HCT116 (cell line): ENCODE data around the gene TENM4. TPM values are rescaled to one million over a fixed set of nuclear protein-coding genes. Genes with fewer than 3 reads are reported as not detected.

ENCODE experiments used
- ATAC-seq: fragments of 200-7000 bp; cut with Tn5 transposase; 2 replicates; pipeline ENCODE4 v1.9.1; 2020; ENCODE audit warnings: mild to moderate bottlenecking, moderate library complexity
- BruUV-seq: library from RNA; stranded (reverse); fragments of 400-500 nt; replicated peaks from 2 replicates; lab custom pipeline; 2021; lab: Mats Ljungman, UMichigan
- CTCF ChIA-PET: fragments of 300-600 bp; sonication (Branson Sonifier 250); formaldehyde crosslinking; loops from one replicate; lab custom pipeline; 2021; ENCODE audit warnings: antibody characterized with exemption; lab: Charles Lee
- POLR2A ChIA-PET: fragments of 300-600, 350-600 bp; sonication (Branson Sonifier 250); formaldehyde crosslinking; loops from one replicate; lab custom pipeline; 2021; ENCODE audit warnings: antibody characterized with exemption; lab: Charles Lee
- RAD21 ChIA-PET, 2 experiments: fragments of 300-600 bp; sonication (Branson Sonifier 250); formaldehyde crosslinking; loops; one replicate each; lab custom pipeline; 2023; ENCODE audit warnings: low total read pairs in 2 of 2; ENCODE audit not compliant: uncharacterized antibody in 2 of 2, unreplicated experiment in 2 of 2, low non-redundant PET in 1 of 2; lab: Charles Lee
- DNase-seq: peaks from one replicate; pipeline ENCODE4 v3.0.0-alpha.2; 2010; ENCODE audit warnings: low read depth, low spot score
- H2AFZ ChIP-seq: fragments of 200-600 bp; shearing (Covaris generic), sonication (generic); 2 replicates; pipeline ENCODE4 v1.6.1; 2017; ENCODE audit warnings: low read depth, mixed run types, mixed read lengths, antibody characterized with exemption, low read length; ENCODE audit not compliant: poor library complexity, severe bottlenecking
- H3K27ac ChIP-seq: 2 replicates; pipeline ENCODE4 v1.5.1; 2012; ENCODE audit warnings: low read depth, low read length
- H3K27me3 ChIP-seq: fragments of 200-600 bp; sonication (generic); 2 replicates; pipeline ENCODE4 v1.6.1; 2016; ENCODE audit warnings: mixed run types, low read length, mixed read lengths; ENCODE audit not compliant: insufficient read depth
- H3K36me3 ChIP-seq, 2 experiments: fragments of 200-500 bp in 1 of 2; fragments of 200-600 bp in 1 of 2; sonication (Bioruptor generic) in 1 of 2; sonication (generic) in 1 of 2; 2 replicates each; pipeline versions ENCODE4 v1.5.1 to v1.6.1; 2014 to 2016; ENCODE audit warnings: low read length in 2 of 2, inconsistent platforms in 1 of 2, mixed read lengths in 1 of 2, mixed run types in 1 of 2; ENCODE audit not compliant: insufficient read depth in 2 of 2, control insufficient read depth in 1 of 2
- H3K4me1 ChIP-seq, 2 experiments: fragments of 200-600 bp in 1 of 2; sonication (generic) in 1 of 2; 2 replicates each; pipeline versions ENCODE4 v1.5.1 to v1.6.1; 2012 to 2017; ENCODE audit warnings: low read length in 2 of 2, inconsistent platforms in 1 of 2, mild to moderate bottlenecking in 1 of 2, mixed read lengths in 1 of 2, mixed run types in 1 of 2, moderate library complexity in 1 of 2; ENCODE audit not compliant: insufficient read depth in 2 of 2, control insufficient read depth in 1 of 2
- H3K4me2 ChIP-seq: fragments of 200-600 bp; sonication (generic); 2 replicates; pipeline ENCODE4 v1.6.1; 2017; ENCODE audit warnings: mixed run types, low read length, mixed read lengths
- H3K4me3 ChIP-seq, 2 experiments: fragments of 200-600 bp in 1 of 2; sonication (generic) in 1 of 2; replicated peaks in 1 of 2; 2 replicates each; pipeline ENCODE4 v1.5.1; 2011 to 2016; ENCODE audit warnings: low read length in 2 of 2, control low read depth in 1 of 2, low read depth in 1 of 2, mild to moderate bottlenecking in 1 of 2, mixed read lengths in 1 of 2, mixed run types in 1 of 2
- H3K79me2 ChIP-seq: fragments of 200-600 bp; sonication (generic); 2 replicates; pipeline ENCODE4 v1.6.1; 2017; ENCODE audit warnings: mild to moderate bottlenecking, mixed run types, low read length, moderate library complexity, mixed read lengths; ENCODE audit not compliant: insufficient read depth
- H3K9ac ChIP-seq: fragments of 200-600 bp; sonication (generic); 2 replicates; pipeline ENCODE4 v1.6.1; 2016; ENCODE audit warnings: low read length, mixed read lengths
- H3K9me2 ChIP-seq: fragments of 200-600 bp; sonication (generic), shearing (Covaris generic); 2 replicates; pipeline ENCODE4 v1.6.1; 2017; ENCODE audit warnings: mixed run types, mild to moderate bottlenecking, moderate library complexity; ENCODE audit not compliant: insufficient read depth
- H3K9me3 ChIP-seq, 2 experiments: fragments of 200-500 bp in 1 of 2; fragments of 200-600 bp in 1 of 2; sonication (Bioruptor generic) in 1 of 2; sonication (generic) in 1 of 2; 2 replicates each; pipeline ENCODE4 v1.6.1; 2014 to 2017; ENCODE audit warnings: low read length in 2 of 2, mixed read lengths in 2 of 2, inconsistent platforms in 1 of 2, low read depth in 1 of 2, mild to moderate bottlenecking in 1 of 2, mixed run types in 1 of 2, moderate library complexity in 1 of 2; ENCODE audit not compliant: control insufficient read depth in 1 of 2, insufficient read depth in 1 of 2
- H4K20me1 ChIP-seq: fragments of 200-600 bp; sonication (generic), shearing (Covaris generic); 2 replicates; pipeline ENCODE4 v1.6.1; 2017; ENCODE audit warnings: mixed run types, mild to moderate bottlenecking, moderate library complexity; ENCODE audit not compliant: insufficient read depth
- CBX3 ChIP-seq: IDR thresholded peaks from 2 replicates; pipeline ENCODE4 v1.6.1; 2012; ENCODE audit warnings: low read depth
- CEBPB ChIP-seq: IDR thresholded peaks from 2 replicates; pipeline ENCODE4 v1.6.1; 2012; ENCODE audit warnings: low read depth
- EGR1 ChIP-seq: IDR thresholded peaks from 2 replicates; pipeline ENCODE4 v1.6.1; 2012; ENCODE audit warnings: low read depth
- ELF1 ChIP-seq: IDR thresholded peaks from 2 replicates; pipeline ENCODE4 v1.6.1; 2012; ENCODE audit warnings: low read depth, borderline replicate concordance
- EZH2phosphoT487 ChIP-seq: fragments of 200-600 bp; IDR thresholded peaks from 2 replicates; pipeline ENCODE4 v1.6.1; 2018; ENCODE audit warnings: antibody characterized with exemption, borderline replicate concordance
- SIN3A ChIP-seq: IDR thresholded peaks from 2 replicates; pipeline ENCODE4 v1.6.1; 2012; ENCODE audit warnings: low read depth
- SP1 ChIP-seq: IDR thresholded peaks from 2 replicates; pipeline ENCODE4 v1.6.1; 2012; ENCODE audit warnings: low read depth
- SRF ChIP-seq: IDR thresholded peaks from 2 replicates; pipeline ENCODE4 v1.6.1; 2012; ENCODE audit warnings: low read depth
- TCF7L2 ChIP-seq: IDR thresholded peaks from 2 replicates; pipeline ENCODE4 v1.7.0; 2011; ENCODE audit warnings: borderline replicate concordance, inconsistent platforms; ENCODE audit not compliant: insufficient read depth, insufficient read length; ENCODE audit errors: extremely low read depth
- YY1 ChIP-seq: IDR thresholded peaks from 2 replicates; pipeline ENCODE4 v1.6.1; 2011; ENCODE audit warnings: low read length, low read depth, moderate library complexity, mild to moderate bottlenecking; ENCODE audit not compliant: insufficient replicate concordance; ENCODE audit errors: extremely low read depth
- ZNF274 ChIP-seq: fragments of 200-500 bp; sonication (Bioruptor generic); IDR thresholded peaks from 2 replicates; pipeline ENCODE4 v1.6.1; 2014; ENCODE audit warnings: mild to moderate bottlenecking, low read depth, low read length, inconsistent platforms
- intact Hi-C: fragments of 100-400 bp; cut with micrococcal nuclease; formaldehyde crosslinking; loops from 2 replicates; pipeline ENCODE4 v1.10.0; 2022
- total RNA-seq: library from RNA; stranded (reverse); gene quantifications from one replicate; pipeline ENCODE4 v1.2.1, GENCODE V29; 2021; ENCODE audit not compliant: unreplicated experiment
- TF ChIP-seq, protein P1 (sequence below), 3 experiments: fragments of 200-600 bp in 1 of 3; sonication (generic) in 1 of 3; IDR thresholded peaks in 2 of 3; conservative IDR thresholded peaks in 1 of 3; 2 replicates each; pipeline ENCODE4 v1.5.1; 2012 to 2017; ENCODE audit warnings: low read depth in 2 of 3, low read length in 2 of 3, antibody characterized with exemption in 1 of 3, borderline replicate concordance in 1 of 3, control low read depth in 1 of 3, mild to moderate bottlenecking in 1 of 3, mixed read lengths in 1 of 3, mixed run types in 1 of 3, moderate library complexity in 1 of 3; ENCODE audit not compliant: insufficient read depth in 1 of 3

Gene TENM4
- total RNA-seq, 1 experiment from 2014 or later, result 0.05 TPM

DNA sequence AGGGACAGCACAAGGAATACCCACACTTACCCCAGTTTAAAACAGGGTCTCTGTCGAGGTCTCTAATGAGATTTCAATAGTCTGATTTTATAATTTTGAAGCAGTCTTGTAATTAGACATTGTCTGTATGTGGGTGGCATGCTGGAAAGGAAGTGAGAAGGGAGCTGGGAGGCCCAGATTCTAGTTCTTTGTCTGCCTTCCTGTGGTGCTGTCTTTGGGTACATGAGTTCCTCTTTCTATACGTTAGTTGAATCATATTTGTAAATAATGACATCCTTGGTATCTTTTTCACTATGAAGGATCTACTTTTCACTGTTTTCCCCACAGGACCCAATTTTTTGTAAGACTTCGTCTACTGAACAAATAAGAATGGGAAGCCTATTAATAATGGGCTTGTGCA, 42.0 kb upstream of the TENM4 start:
- no peak for DNase-seq
- POLR2A ChIA-PET, result no interaction called here
- Histone ChIP-seq H3K4me1 (no peaks in the 10 kb centered on the region), H3K79me2 (no peaks in the 10 kb centered on the region), H3K36me3 (no peaks in the 10 kb centered on the region), H3K9me2 (no peaks in the 10 kb centered on the region)
- no peak for ATAC-seq
- TF ChIP-seq ZNF274 (no peak), ELF1 (no peak)
- TF ChIP-seq, all 23 proteins: peak for 0
- H3K27me3 ChIP-seq, result no peaks in the 10 kb centered on the region
- H4K20me1 ChIP-seq, result no peaks in the 10 kb centered on the region
- BruUV-seq, result no TSS peak
- ChIA-PET RAD21 (no interaction called here), CTCF (no interaction called here)
- no peaks in the 10 kb centered on the region for H3K9me3 ChIP-seq
- no peak overlapping the region for H3K4me3 ChIP-seq
- intact Hi-C loops, result no loop called here
- no peak overlapping the region for H3K4me2 ChIP-seq
- no peak overlapping the region for H2AFZ ChIP-seq
- no peak overlapping the region for H3K27ac ChIP-seq
- no peak overlapping the region for H3K9ac ChIP-seq

DNA sequence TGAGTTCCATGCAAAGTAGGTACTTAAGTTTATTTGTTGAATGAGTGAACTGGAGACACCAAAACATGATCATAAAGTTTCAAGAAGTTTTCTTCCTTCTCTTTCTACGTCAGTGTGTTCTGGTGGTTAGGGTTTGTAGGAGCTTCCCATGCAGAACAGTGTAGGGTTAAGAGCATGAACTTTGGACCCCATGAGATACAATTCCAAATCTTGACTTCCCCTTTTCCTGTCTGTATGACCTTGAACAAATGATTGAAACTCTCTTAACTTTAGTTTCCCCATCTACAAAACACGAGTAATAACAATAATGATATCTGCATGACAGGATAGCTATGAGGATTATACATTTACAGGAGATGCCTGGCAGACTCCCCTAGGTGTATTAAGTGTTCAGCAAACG, 41.0 kb upstream of the TENM4 start:
- Histone ChIP-seq H3K9me2 (no peaks in the 10 kb centered on the region), H2AFZ (no peak overlapping the region), H3K4me2 (no peak overlapping the region), H3K4me3 (no peak overlapping the region), H3K4me1 (no peaks in the 10 kb centered on the region), H3K27ac (no peak overlapping the region), H4K20me1 (no peaks in the 10 kb centered on the region), H3K9me3 (no peaks in the 10 kb centered on the region), H3K27me3 (no peaks in the 10 kb centered on the region), H3K9ac (no peak overlapping the region), H3K79me2 (no peaks in the 10 kb centered on the region), H3K36me3 (no peaks in the 10 kb centered on the region)
- DNase-seq (no peak), ATAC-seq (no peak)
- TF ChIP-seq CBX3 (no peak), SP1 (no peak), YY1 (no peak), EGR1 (no peak), EZH2phosphoT487 (no peak), ELF1 (no peak), CEBPB (no peak), TCF7L2 (no peak), SIN3A (no peak), SRF (no peak)
- TF ChIP-seq, protein P1, sequence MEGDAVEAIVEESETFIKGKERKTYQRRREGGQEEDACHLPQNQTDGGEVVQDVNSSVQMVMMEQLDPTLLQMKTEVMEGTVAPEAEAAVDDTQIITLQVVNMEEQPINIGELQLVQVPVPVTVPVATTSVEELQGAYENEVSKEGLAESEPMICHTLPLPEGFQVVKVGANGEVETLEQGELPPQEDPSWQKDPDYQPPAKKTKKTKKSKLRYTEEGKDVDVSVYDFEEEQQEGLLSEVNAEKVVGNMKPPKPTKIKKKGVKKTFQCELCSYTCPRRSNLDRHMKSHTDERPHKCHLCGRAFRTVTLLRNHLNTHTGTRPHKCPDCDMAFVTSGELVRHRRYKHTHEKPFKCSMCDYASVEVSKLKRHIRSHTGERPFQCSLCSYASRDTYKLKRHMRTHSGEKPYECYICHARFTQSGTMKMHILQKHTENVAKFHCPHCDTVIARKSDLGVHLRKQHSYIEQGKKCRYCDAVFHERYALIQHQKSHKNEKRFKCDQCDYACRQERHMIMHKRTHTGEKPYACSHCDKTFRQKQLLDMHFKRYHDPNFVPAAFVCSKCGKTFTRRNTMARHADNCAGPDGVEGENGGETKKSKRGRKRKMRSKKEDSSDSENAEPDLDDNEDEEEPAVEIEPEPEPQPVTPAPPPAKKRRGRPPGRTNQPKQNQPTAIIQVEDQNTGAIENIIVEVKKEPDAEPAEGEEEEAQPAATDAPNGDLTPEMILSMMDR (IDR thresholded peaks at IDR 0.05 in 2 of 3, conservative IDR thresholded peaks at IDR 0.05 in 1 of 3; ENCODE audit: borderline replicate concordance in 1 of 3, insufficient read depth in 1 of 3, low read depth in 2 of 3, low read length in 2 of 3), result no peak
- no TSS peak for BruUV-seq
- RAD21 ChIA-PET, result no interaction called here
- CTCF ChIA-PET, result no interaction called here
- POLR2A ChIA-PET, result no interaction called here
- intact Hi-C loops, result no loop called here
